Measurements from ENCODE around the gene PANK4.

PANK4 gene

GRCh38 chr1:2505461-2505994, 20.9 kb downstream of the PANK4 start:
- no peak overlapping the region for H3K9ac ChIP-seq (ENCODE audit: low read length)
- H3K9me3 ChIP-seq (ENCODE audit: low read length): no peaks in the 10 kb centered on the region
- peaks cover 12% of the 10 kb centered on the region for H3K36me3 ChIP-seq (ENCODE audit: insufficient read depth, low read length)
- H3K4me3 ChIP-seq (ENCODE audit: low read depth in 1 of 2, low read length in 2 of 2): no peak overlapping the region
- no peaks in the 10 kb centered on the region for H3K4me1 ChIP-seq (ENCODE audit: insufficient read depth, low read length)
- H3K27me3 ChIP-seq (ENCODE audit: control insufficient read depth in 1 of 2, insufficient read depth in 2 of 2, low read length in 2 of 2): peaks cover 0 to 55% of the 10 kb centered on the region in 2 donors
- H3K27ac ChIP-seq (ENCODE audit: low read depth, low read length): no peak overlapping the region

GRCh38 chr1:2504949-2505272, 21.5 kb downstream of the PANK4 start:
- Histone ChIP-seq H3K4me3 (ENCODE audit: low read depth in 1 of 2, low read length in 2 of 2) (no peak overlapping the region), H3K4me1 (ENCODE audit: insufficient read depth, low read length) (no peaks in the 10 kb centered on the region), H3K36me3 (ENCODE audit: insufficient read depth, low read length) (peaks cover 7% of the 10 kb centered on the region), H3K27me3 (ENCODE audit: control insufficient read depth in 1 of 2, insufficient read depth in 2 of 2, low read length in 2 of 2) (peaks cover 0 to 60% of the 10 kb centered on the region in 2 donors), H3K9me3 (ENCODE audit: low read length) (no peaks in the 10 kb centered on the region), H3K9ac (ENCODE audit: low read length) (no peak overlapping the region), H3K27ac (ENCODE audit: low read depth, low read length) (no peak overlapping the region)

- peaks cover 0 to 64% of the 10 kb centered on the region in 2 donors for H3K27me3 ChIP-seq (ENCODE audit: control insufficient read depth in 1 of 2, insufficient read depth in 2 of 2, low read length in 2 of 2)
- no peaks in the 10 kb centered on the region for H3K9me3 ChIP-seq (ENCODE audit: low read length)
- H3K4me1 ChIP-seq (ENCODE audit: insufficient read depth, low read length): no peaks in the 10 kb centered on the region
- no peak overlapping the region for H3K27ac ChIP-seq (ENCODE audit: low read depth, low read length)
- no peak overlapping the region for H3K9ac ChIP-seq (ENCODE audit: low read length)
- peaks cover 2% of the 10 kb centered on the region for H3K36me3 ChIP-seq (ENCODE audit: insufficient read depth, low read length)
- no peak overlapping the region for H3K4me3 ChIP-seq (ENCODE audit: low read depth in 1 of 2, low read length in 2 of 2)
These were observed 22.0 kb downstream of the PANK4 start for GRCh38 chr1:2504225-2504948.

- Histone ChIP-seq H3K27ac (ENCODE audit: low read depth, low read length) (no peak overlapping the region), H3K36me3 (ENCODE audit: insufficient read depth, low read length) (no peaks in the 10 kb centered on the region), H3K27me3 (ENCODE audit: control insufficient read depth in 1 of 2, insufficient read depth in 2 of 2, low read length in 2 of 2) (peaks cover 0 to 64% of the 10 kb centered on the region in 2 donors)
These were observed 22.7 kb downstream of the PANK4 start for GRCh38 chr1:2503554-2504224.

GRCh38 chr1:2502661-2503553, 23.5 kb downstream of the PANK4 start:
- H3K4me3 ChIP-seq (ENCODE audit: low read depth in 1 of 2, low read length in 2 of 2): no peak overlapping the region
- H3K9ac ChIP-seq (ENCODE audit: low read length): no peak overlapping the region
- no peaks in the 10 kb centered on the region for H3K4me1 ChIP-seq (ENCODE audit: insufficient read depth, low read length)
- H3K36me3 ChIP-seq (ENCODE audit: insufficient read depth, low read length): no peaks in the 10 kb centered on the region
- no peaks in the 10 kb centered on the region for H3K9me3 ChIP-seq (ENCODE audit: low read length)
- H3K27me3 ChIP-seq (ENCODE audit: control insufficient read depth in 1 of 2, insufficient read depth in 2 of 2, low read length in 2 of 2): peaks cover 0 to 64% of the 10 kb centered on the region in 2 donors
- H3K27ac ChIP-seq (ENCODE audit: low read depth, low read length): no peak overlapping the region

More at GRCh38 chr1:2503554-2504224, 22.7 kb downstream of the PANK4 start:
- H3K9me3 ChIP-seq (ENCODE audit: low read length): no peaks in the 10 kb centered on the region
- H3K9ac ChIP-seq (ENCODE audit: low read length): no peak overlapping the region
- H3K4me1 ChIP-seq (ENCODE audit: insufficient read depth, low read length): no peaks in the 10 kb centered on the region
- H3K4me3 ChIP-seq (ENCODE audit: low read depth in 1 of 2, low read length in 2 of 2): no peak overlapping the region

GRCh38 chr1:2502210-2502609, 24.2 kb downstream of the PANK4 start:
- no peaks in the 10 kb centered on the region for H3K36me3 ChIP-seq (ENCODE audit: insufficient read depth, low read length)
- peaks cover 0 to 64% of the 10 kb centered on the region in 2 donors for H3K27me3 ChIP-seq (ENCODE audit: control insufficient read depth in 1 of 2, insufficient read depth in 2 of 2, low read length in 2 of 2)
- no peak overlapping the region for H3K27ac ChIP-seq (ENCODE audit: low read depth, low read length)
- H3K9ac ChIP-seq (ENCODE audit: low read length): no peak overlapping the region
- no peaks in the 10 kb centered on the region for H3K9me3 ChIP-seq (ENCODE audit: low read length)
- no peak overlapping the region for H3K4me3 ChIP-seq (ENCODE audit: low read depth in 1 of 2, low read length in 2 of 2)
- no peaks in the 10 kb centered on the region for H3K4me1 ChIP-seq (ENCODE audit: insufficient read depth, low read length)

GRCh38 chr1:2501820-2502119, 24.6 kb downstream of the PANK4 start:
- H3K36me3 ChIP-seq (ENCODE audit: insufficient read depth, low read length): no peaks in the 10 kb centered on the region
- no peaks in the 10 kb centered on the region for H3K4me1 ChIP-seq (ENCODE audit: insufficient read depth, low read length)
- no peak overlapping the region for H3K4me3 ChIP-seq (ENCODE audit: low read depth in 1 of 2, low read length in 2 of 2)

GRCh38 chr1:2501041-2501819, 25.2 kb downstream of the PANK4 start:
- no peaks in the 10 kb centered on the region for H3K9me3 ChIP-seq (ENCODE audit: low read length)
- H3K9ac ChIP-seq (ENCODE audit: low read length): no peak overlapping the region

More at GRCh38 chr1:2501820-2502119, 24.6 kb downstream of the PANK4 start:
- H3K27ac ChIP-seq (ENCODE audit: low read depth, low read length): no peak overlapping the region
- no peaks in the 10 kb centered on the region for H3K9me3 ChIP-seq (ENCODE audit: low read length)
- no peak overlapping the region for H3K9ac ChIP-seq (ENCODE audit: low read length)
- H3K27me3 ChIP-seq (ENCODE audit: control insufficient read depth in 1 of 2, insufficient read depth in 2 of 2, low read length in 2 of 2): peaks cover 0 to 64% of the 10 kb centered on the region in 2 donors

GRCh38 chr1:2499986-2500596, 26.3 kb downstream of the PANK4 start:
- no peaks in the 10 kb centered on the region for H3K4me1 ChIP-seq (ENCODE audit: insufficient read depth, low read length)
- H3K9ac ChIP-seq (ENCODE audit: low read length): no peak overlapping the region
- no peaks in the 10 kb centered on the region for H3K9me3 ChIP-seq (ENCODE audit: low read length)
- no peak overlapping the region for H3K27ac ChIP-seq (ENCODE audit: low read depth, low read length)
- H3K27me3 ChIP-seq (ENCODE audit: control insufficient read depth in 1 of 2, insufficient read depth in 2 of 2, low read length in 2 of 2): peaks cover 0 to 54% of the 10 kb centered on the region in 2 donors
- no peaks in the 10 kb centered on the region for H3K36me3 ChIP-seq (ENCODE audit: insufficient read depth, low read length)
- H3K4me3 ChIP-seq (ENCODE audit: low read depth in 1 of 2, low read length in 2 of 2): no peak overlapping the region

More at GRCh38 chr1:2501041-2501819, 25.2 kb downstream of the PANK4 start:
- H3K4me1 ChIP-seq (ENCODE audit: insufficient read depth, low read length): no peaks in the 10 kb centered on the region
- H3K4me3 ChIP-seq (ENCODE audit: low read depth in 1 of 2, low read length in 2 of 2): no peak overlapping the region
- peaks cover 0 to 62% of the 10 kb centered on the region in 2 donors for H3K27me3 ChIP-seq (ENCODE audit: control insufficient read depth in 1 of 2, insufficient read depth in 2 of 2, low read length in 2 of 2)
- H3K36me3 ChIP-seq (ENCODE audit: insufficient read depth, low read length): no peaks in the 10 kb centered on the region
- H3K27ac ChIP-seq (ENCODE audit: low read depth, low read length): no peak overlapping the region

GRCh38 chr1:2499260-2499659, 27.1 kb downstream of the PANK4 start:
- Histone ChIP-seq H3K9me3 (ENCODE audit: low read length) (no peaks in the 10 kb centered on the region), H3K27me3 (ENCODE audit: control insufficient read depth in 1 of 2, insufficient read depth in 2 of 2, low read length in 2 of 2) (peaks cover 0 to 45% of the 10 kb centered on the region in 2 donors), H3K4me1 (ENCODE audit: insufficient read depth, low read length) (no peaks in the 10 kb centered on the region), H3K4me3 (ENCODE audit: low read depth in 1 of 2, low read length in 2 of 2) (no peak overlapping the region), H3K27ac (ENCODE audit: low read depth, low read length) (no peak overlapping the region), H3K36me3 (ENCODE audit: insufficient read depth, low read length) (no peaks in the 10 kb centered on the region), H3K9ac (ENCODE audit: low read length) (no peak overlapping the region)

All from muscle layer of colon (tissue), 2 donors.